Peyer's patch (tissue), 4 donors: ENCODE data around the gene TBCK. TPM values are rescaled to one million over a fixed set of nuclear protein-coding genes. Genes with fewer than 3 reads are reported as not detected.

Experiments used
- DNase-seq, 3 donors: peaks; one replicate each; pipeline ENCODE4 v3.0.0-alpha.2; 2017 to 2019
- H3K27ac ChIP-seq, 4 donors: fragments of 200-600 bp; sonication (generic); one replicate each; pipeline ENCODE4 v1.5.1; 2016 to 2019
- H3K27me3 ChIP-seq, 2 donors: fragments of 200-600 bp; sonication (generic); one replicate each; pipeline ENCODE4 v1.5.1; 2019
- H3K36me3 ChIP-seq, 3 donors: fragments of 200-600 bp; sonication (generic); one replicate each; pipeline ENCODE4 v1.5.1; 2016 to 2019
- H3K4me1 ChIP-seq, 4 donors: fragments of 200-600 bp; sonication (generic); one replicate each; pipeline ENCODE4 v1.5.1; 2016 to 2019
- H3K4me3 ChIP-seq, 4 donors: fragments of 200-600 bp; sonication (generic); 1 replicate in 3 of 4; 2 replicates in 1 of 4; pipeline ENCODE4 v1.5.1; 2016 to 2019; ENCODE audit warnings: mild to moderate bottlenecking in 1 of 4
- H3K9me3 ChIP-seq, 4 donors: fragments of 200-600 bp; sonication (generic); one replicate each; pipeline ENCODE4 v1.5.1; 2016 to 2019; ENCODE audit warnings: mild to moderate bottlenecking in 1 of 4
- CTCF ChIP-seq, 6 experiments: fragments of 450-650 bp in 4 of 6; fragments of 200-600 bp in 2 of 6; sonication (generic) in 1 of 6; IDR thresholded peaks; one replicate each; pipeline ENCODE4 v1.5.1; 2017 to 2019; ENCODE audit warnings: antibody characterized with exemption in 6 of 6, mild to moderate bottlenecking in 3 of 6, moderate library complexity in 1 of 6
- POLR2A ChIP-seq, 2 donors: fragments of 450-650 bp; IDR thresholded peaks; one replicate each; pipeline ENCODE4 v1.5.1; 2017; ENCODE audit warnings: antibody characterized with exemption in 2 of 2, mild to moderate bottlenecking in 2 of 2, moderate library complexity in 2 of 2
- total RNA-seq, 4 donors: library from RNA; depleted of rRNA; stranded (reverse); fragments of >200 nt; gene quantifications; one replicate each; pipeline ENCODE4 v1.1.0, GENCODE V29; 2016

Gene TBCK
- total RNA-seq, 4 donors from 2014 or later = 39.9 to 96.6 (median 53.1) TPM

DNA sequence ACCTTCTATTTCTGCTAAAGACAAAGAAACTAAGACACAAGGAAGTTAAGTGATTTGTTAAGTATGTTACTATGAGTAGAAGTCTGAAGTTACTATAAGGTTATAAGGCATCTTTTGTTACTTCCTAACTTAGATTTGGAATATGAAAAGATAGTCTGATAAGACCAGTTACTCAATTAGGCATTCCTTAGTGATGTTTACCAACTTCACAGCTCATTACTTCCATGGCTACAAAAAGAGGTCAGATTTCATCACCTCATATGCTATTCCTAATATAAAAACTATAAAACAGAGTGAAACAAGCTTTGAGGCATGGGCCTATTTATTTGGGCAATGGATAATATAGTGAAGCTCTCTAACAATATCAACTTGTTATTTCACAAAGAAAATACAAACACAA, 143.1 kb downstream of the TBCK start:
- Histone ChIP-seq H3K36me3 (peaks cover 0 to 4% (median 0%) of the 10 kb centered on the region in 3 donors), H3K9me3 (no peaks in the 10 kb centered on the region), H3K27me3 (no peaks in the 10 kb centered on the region), H3K4me3 (no peak overlapping the region), H3K27ac (no peak overlapping the region), H3K4me1 (no peaks in the 10 kb centered on the region)
- TF ChIP-seq CTCF (IDR thresholded peaks at IDR 0.05) = no peak
- no peak for TF ChIP-seq POLR2A (IDR thresholded peaks at IDR 0.05)
- DNase-seq = no peak

DNA sequence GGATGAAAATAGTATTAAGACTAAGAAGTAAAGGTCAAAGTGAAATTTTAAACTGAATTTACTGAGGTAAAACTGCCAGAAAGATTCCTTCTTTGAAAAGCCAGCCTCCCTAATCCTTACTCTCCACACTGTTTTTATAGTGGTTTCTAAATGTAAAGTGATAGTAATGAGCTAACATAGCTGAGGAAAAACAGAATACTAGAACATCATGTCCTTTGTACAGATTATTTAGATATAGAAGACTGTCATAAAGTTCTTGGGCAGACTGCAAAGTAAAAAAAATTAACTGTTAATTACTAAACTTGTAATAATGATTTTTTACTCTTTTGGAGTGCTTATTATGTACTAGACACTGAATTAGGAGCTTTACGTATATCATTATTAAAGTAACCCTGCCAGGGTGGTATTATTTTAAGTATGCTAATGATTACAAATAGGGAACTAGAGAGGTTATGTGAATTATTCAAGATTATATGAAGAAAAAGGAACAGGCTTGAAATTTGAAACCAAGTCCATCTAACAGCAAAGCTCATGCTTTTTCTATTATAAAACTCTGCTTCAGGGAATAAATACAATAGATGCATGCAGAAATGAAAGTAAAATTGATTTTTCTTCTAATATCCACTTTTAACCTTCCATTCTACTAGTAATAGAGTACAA, 150.5 kb downstream of the TBCK start:
- Histone ChIP-seq H3K4me1 (peaks cover 0 to 3% (median 0%) of the 10 kb centered on the region in 4 donors), H3K27ac (no peak overlapping the region), H3K36me3 (peaks cover 0 to 4% (median 0%) of the 10 kb centered on the region in 3 donors), H3K4me3 (no peak overlapping the region), H3K27me3 (no peaks in the 10 kb centered on the region), H3K9me3 (no peaks in the 10 kb centered on the region)
- TF ChIP-seq POLR2A (IDR thresholded peaks at IDR 0.05) (no peak), CTCF (IDR thresholded peaks at IDR 0.05) (no peak)
- DNase-seq = no peak

GRCh38 chr4:106162278-106162677, 153.7 kb downstream of the TBCK start:
- no peak for TF ChIP-seq CTCF (IDR thresholded peaks at IDR 0.05)
- TF ChIP-seq POLR2A (IDR thresholded peaks at IDR 0.05) = no peak
- Histone ChIP-seq H3K9me3 (no peaks in the 10 kb centered on the region), H3K27ac (no peak overlapping the region)

DNA sequence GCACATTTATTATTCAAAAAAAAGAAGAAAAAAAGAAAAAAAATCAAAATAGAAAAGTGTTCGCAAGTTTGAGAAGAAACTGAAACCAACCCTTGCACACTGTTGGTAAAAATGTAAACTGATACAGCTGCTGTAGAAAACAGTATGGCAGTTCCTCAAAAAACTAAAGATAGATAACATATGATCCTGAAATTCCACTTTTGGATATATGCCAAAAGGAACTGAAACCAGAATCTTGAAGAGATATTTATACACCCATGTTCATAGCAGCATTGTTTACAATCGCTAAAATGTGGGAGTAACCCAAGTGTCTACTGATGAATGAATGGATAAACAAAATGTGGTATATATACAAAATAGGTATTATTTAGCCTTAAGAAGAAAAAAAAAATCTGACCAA, 155.4 kb downstream of the TBCK start:
- no peak for TF ChIP-seq CTCF (IDR thresholded peaks at IDR 0.05)
- no peak for TF ChIP-seq POLR2A (IDR thresholded peaks at IDR 0.05)
- no peak for DNase-seq
- no peaks in the 10 kb centered on the region for H3K36me3 ChIP-seq

More at GRCh38 chr4:106162278-106162677, 153.7 kb downstream of the TBCK start:
- H3K4me1 ChIP-seq = peaks cover 0 to 3% (median 0%) of the 10 kb centered on the region in 4 donors
- no peaks in the 10 kb centered on the region for H3K36me3 ChIP-seq
- no peak for DNase-seq
- H3K27me3 ChIP-seq = no peaks in the 10 kb centered on the region
- H3K4me3 ChIP-seq = no peak overlapping the region

DNA sequence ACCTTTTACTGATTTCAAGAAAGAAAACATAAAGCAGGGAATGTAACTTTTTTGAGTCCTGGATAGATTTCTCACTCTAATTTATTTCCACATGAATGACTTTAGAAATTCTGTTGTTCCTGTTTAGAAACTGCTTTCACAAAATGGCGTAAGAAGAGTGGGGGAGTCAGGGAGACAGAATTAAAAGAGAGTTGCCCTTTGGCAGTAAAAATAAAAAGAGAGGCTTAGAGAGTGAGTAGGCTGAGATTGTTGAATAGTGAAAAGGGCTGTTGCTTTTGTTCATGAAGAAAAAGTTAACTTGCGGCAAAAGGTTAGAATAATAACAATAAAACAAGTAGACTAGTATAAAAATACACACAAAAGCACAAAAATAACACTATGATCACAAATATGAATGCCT, 166.1 kb downstream of the TBCK start:
- Histone ChIP-seq H3K27me3 (no peaks in the 10 kb centered on the region), H3K9me3 (no peaks in the 10 kb centered on the region)
- TF ChIP-seq POLR2A (IDR thresholded peaks at IDR 0.05) = no peak
- no peak for TF ChIP-seq CTCF (IDR thresholded peaks at IDR 0.05)

More for the DNA sequence above, 155.4 kb downstream of the TBCK start:
- Histone ChIP-seq H3K4me3 (no peak overlapping the region), H3K27ac (no peak overlapping the region), H3K9me3 (no peaks in the 10 kb centered on the region), H3K4me1 (peaks cover 0 to 3% (median 0%) of the 10 kb centered on the region in 4 donors), H3K27me3 (no peaks in the 10 kb centered on the region)

More for the DNA sequence above, 166.1 kb downstream of the TBCK start:
- Histone ChIP-seq H3K4me1 (no peaks in the 10 kb centered on the region), H3K36me3 (no peaks in the 10 kb centered on the region), H3K4me3 (no peak overlapping the region), H3K27ac (no peak overlapping the region)
- DNase-seq = no peak
